Right lobe of liver (tissue), 4 donors: ENCODE data around the gene ADAMTSL5.

Source experiments
- POLR2A ChIP-seq: fragments of 450-650 bp; IDR thresholded peaks from one replicate; pipeline ENCODE4 v1.6.1; 2017; ENCODE audit warnings: antibody characterized with exemption, mild to moderate bottlenecking
- TF ChIP-seq, protein P1 (sequence below), 4 donors: fragments of 200-600 bp in 3 of 4; fragments of 450-650 bp in 1 of 4; IDR thresholded peaks; one replicate each; pipeline versions ENCODE4 v1.5.1 to v1.8.0; 2016 to 2022; ENCODE audit warnings: antibody characterized with exemption in 4 of 4, mild to moderate bottlenecking in 2 of 4
- donor health status: DM: no; HTN: no; CAD: no.
- donor health status: DM: no; HTN: no; CAD: no.
- donor health status: DM: no; HTN: yes; CAD: no.

GRCh38 chr19:1555487-1556389 is 42.9 kb upstream of the ADAMTSL5 start:
- TF ChIP-seq, protein P1, sequence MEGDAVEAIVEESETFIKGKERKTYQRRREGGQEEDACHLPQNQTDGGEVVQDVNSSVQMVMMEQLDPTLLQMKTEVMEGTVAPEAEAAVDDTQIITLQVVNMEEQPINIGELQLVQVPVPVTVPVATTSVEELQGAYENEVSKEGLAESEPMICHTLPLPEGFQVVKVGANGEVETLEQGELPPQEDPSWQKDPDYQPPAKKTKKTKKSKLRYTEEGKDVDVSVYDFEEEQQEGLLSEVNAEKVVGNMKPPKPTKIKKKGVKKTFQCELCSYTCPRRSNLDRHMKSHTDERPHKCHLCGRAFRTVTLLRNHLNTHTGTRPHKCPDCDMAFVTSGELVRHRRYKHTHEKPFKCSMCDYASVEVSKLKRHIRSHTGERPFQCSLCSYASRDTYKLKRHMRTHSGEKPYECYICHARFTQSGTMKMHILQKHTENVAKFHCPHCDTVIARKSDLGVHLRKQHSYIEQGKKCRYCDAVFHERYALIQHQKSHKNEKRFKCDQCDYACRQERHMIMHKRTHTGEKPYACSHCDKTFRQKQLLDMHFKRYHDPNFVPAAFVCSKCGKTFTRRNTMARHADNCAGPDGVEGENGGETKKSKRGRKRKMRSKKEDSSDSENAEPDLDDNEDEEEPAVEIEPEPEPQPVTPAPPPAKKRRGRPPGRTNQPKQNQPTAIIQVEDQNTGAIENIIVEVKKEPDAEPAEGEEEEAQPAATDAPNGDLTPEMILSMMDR (IDR thresholded peaks at IDR 0.05) = no peak
- TF ChIP-seq POLR2A = no peak
